ENCODE results near the gene CXCL3. TPM values are rescaled to one million over a fixed set of nuclear protein-coding genes. Genes with fewer than 3 reads are reported as not detected.

Gene CXCL3
- total and polyA plus RNA-seq, 2 experiments from 2014 or later, result 0.26 TPM; not detected in 1

GRCh38 chr4:74055498-74055897 lies 17.0 kb upstream of the CXCL3 start:
- Histone ChIP-seq H3K27ac (no peak overlapping the region), H3K9me3 (ENCODE audit: low read depth) (no peaks in the 10 kb centered on the region), H3K36me3 (no peaks in the 10 kb centered on the region), H3K4me1 (ENCODE audit: low read depth) (no peaks in the 10 kb centered on the region), H3K4me3 (no peak overlapping the region), H3K27me3 (no peaks in the 10 kb centered on the region)
- TF ChIP-seq CTCF (IDR thresholded peaks at IDR 0.05; ENCODE audit: low read depth, low read length), result no peak
- no peak for DNase-seq (ENCODE audit: low read depth in 1 of 2, low spot score in 1 of 2)

- TF ChIP-seq CTCF (IDR thresholded peaks at IDR 0.05; ENCODE audit: low read depth, low read length), result no peak
- H3K4me3 ChIP-seq, result no peak overlapping the region
- no peaks in the 10 kb centered on the region for H3K9me3 ChIP-seq (ENCODE audit: low read depth)
- H3K27ac ChIP-seq, result no peak overlapping the region
- no peaks in the 10 kb centered on the region for H3K4me1 ChIP-seq (ENCODE audit: low read depth)
- H3K27me3 ChIP-seq, result no peaks in the 10 kb centered on the region
- DNase-seq (ENCODE audit: low read depth in 1 of 2, low spot score in 1 of 2), result no peak
- H3K36me3 ChIP-seq, result no peaks in the 10 kb centered on the region
Observed at GRCh38 chr4:74055096-74055495, 16.6 kb upstream of the CXCL3 start.

GRCh38 chr4:74054483-74055047 lies 16.1 kb upstream of the CXCL3 start:
- no peaks in the 10 kb centered on the region for H3K36me3 ChIP-seq
- H3K27ac ChIP-seq, result no peak overlapping the region
- TF ChIP-seq CTCF (IDR thresholded peaks at IDR 0.05; ENCODE audit: low read depth, low read length), result no peak
- no peak for DNase-seq (ENCODE audit: low read depth in 1 of 2, low spot score in 1 of 2)
- H3K27me3 ChIP-seq, result no peaks in the 10 kb centered on the region
- H3K4me3 ChIP-seq, result no peak overlapping the region
- H3K4me1 ChIP-seq (ENCODE audit: low read depth), result no peaks in the 10 kb centered on the region
- no peaks in the 10 kb centered on the region for H3K9me3 ChIP-seq (ENCODE audit: low read depth)

- H3K27ac ChIP-seq, result no peak overlapping the region
- no peaks in the 10 kb centered on the region for H3K9me3 ChIP-seq (ENCODE audit: low read depth)
- no peak for TF ChIP-seq CTCF (IDR thresholded peaks at IDR 0.05; ENCODE audit: low read depth, low read length)
- H3K27me3 ChIP-seq, result no peaks in the 10 kb centered on the region
- no peaks in the 10 kb centered on the region for H3K36me3 ChIP-seq
- no peak for DNase-seq (ENCODE audit: low read depth in 1 of 2, low spot score in 1 of 2)
- no peak overlapping the region for H3K4me3 ChIP-seq
- no peaks in the 10 kb centered on the region for H3K4me1 ChIP-seq (ENCODE audit: low read depth)
Observed at GRCh38 chr4:74047152-74047551, 8.7 kb upstream of the CXCL3 start.

GRCh38 chr4:74045772-74046171 lies 7.3 kb upstream of the CXCL3 start:
- Histone ChIP-seq H3K4me1 (ENCODE audit: low read depth) (no peaks in the 10 kb centered on the region), H3K4me3 (no peak overlapping the region), H3K36me3 (no peaks in the 10 kb centered on the region), H3K9me3 (ENCODE audit: low read depth) (no peaks in the 10 kb centered on the region), H3K27ac (no peak overlapping the region), H3K27me3 (no peaks in the 10 kb centered on the region)
- DNase-seq (ENCODE audit: low read depth in 1 of 2, low spot score in 1 of 2), result no peak
- TF ChIP-seq CTCF (IDR thresholded peaks at IDR 0.05; ENCODE audit: low read depth, low read length), result no peak

GRCh38 chr4:74045247-74045646 lies 6.8 kb upstream of the CXCL3 start:
- Histone ChIP-seq H3K27me3 (no peaks in the 10 kb centered on the region), H3K4me1 (ENCODE audit: low read depth) (no peaks in the 10 kb centered on the region), H3K4me3 (no peak overlapping the region), H3K27ac (no peak overlapping the region), H3K9me3 (ENCODE audit: low read depth) (no peaks in the 10 kb centered on the region), H3K36me3 (no peaks in the 10 kb centered on the region)
- no peak for TF ChIP-seq CTCF (IDR thresholded peaks at IDR 0.05; ENCODE audit: low read depth, low read length)
- no peak for DNase-seq (ENCODE audit: low read depth in 1 of 2, low spot score in 1 of 2)

All from cardiac muscle cell (in vitro differentiated cells and primary cell).